Measurements from ENCODE around the gene TSEN54. TPM values are rescaled to one million over a fixed set of nuclear protein-coding genes. Genes with fewer than 3 reads are reported as not detected.

TSEN54 gene
- total RNA-seq, 1 donor from 2014 or later: 21.0 TPM

DNA sequence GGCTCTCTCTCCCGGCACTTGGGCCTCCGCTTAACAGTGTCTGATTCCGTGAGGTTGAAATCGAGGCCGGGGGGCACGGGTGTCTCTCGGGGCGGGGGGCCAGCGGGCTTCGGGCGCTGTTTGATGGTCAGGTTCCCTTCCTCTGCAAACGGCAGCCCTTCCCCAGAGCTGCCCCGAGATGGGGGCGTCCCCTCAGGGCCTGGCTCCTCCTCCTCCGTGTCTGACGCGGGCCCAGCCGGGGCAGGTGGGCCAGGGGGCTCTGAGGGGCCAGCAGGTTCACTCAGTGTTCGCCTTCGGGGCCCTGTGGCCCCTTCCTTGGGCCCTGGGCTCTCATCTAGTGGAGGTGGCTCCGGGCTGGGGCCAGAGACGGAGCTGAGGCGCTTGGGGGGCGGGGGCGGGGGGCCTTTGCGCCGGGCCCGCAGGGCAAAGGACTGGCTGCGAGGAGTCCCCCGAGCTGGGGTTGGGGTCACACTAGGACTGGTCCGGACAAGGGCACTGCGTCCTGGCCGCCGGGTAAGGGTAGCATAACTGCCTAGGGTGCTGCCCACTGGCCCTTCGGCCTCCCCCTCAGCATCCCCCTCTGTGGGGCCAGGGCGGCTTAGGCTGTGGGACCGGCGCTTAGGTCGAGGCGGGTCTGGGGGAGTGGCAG is 14.1 kb upstream of the TSEN54 start:
- POLR2A ChIA-PET: no interaction called here
- H3K9me3 Mint-ChIP-seq: no peaks in the 10 kb centered on the region
- no peak overlapping the region for H3K27ac Mint-ChIP-seq
- ATAC-seq (ENCODE audit: low read depth) (no peak), DNase-seq (no peak)
- peaks cover 20% of the 10 kb centered on the region for H3K36me3 Mint-ChIP-seq (ENCODE audit: low read depth)
- CTCF ChIA-PET: interaction anchor here (1.1 to 1.4 kb wide), 2 partner anchors 23 to 100 kb away, joined by 3 read pairs; partner anchors contain the start of gene LLGL2
- TF ChIP-seq CTCF (IDR thresholded peaks at IDR 0.05): no peak
- H3K27me3 Mint-ChIP-seq: no peaks in the 10 kb centered on the region
- no peak overlapping the region for H3K4me3 Mint-ChIP-seq
- peaks cover 2% of the 10 kb centered on the region for H3K4me1 Mint-ChIP-seq
- intact Hi-C loops (cut with micrococcal nuclease): loop anchor here (5.0 kb wide), 1 partner anchor 245 kb away; no protein-coding TSS in a partner anchor

DNA sequence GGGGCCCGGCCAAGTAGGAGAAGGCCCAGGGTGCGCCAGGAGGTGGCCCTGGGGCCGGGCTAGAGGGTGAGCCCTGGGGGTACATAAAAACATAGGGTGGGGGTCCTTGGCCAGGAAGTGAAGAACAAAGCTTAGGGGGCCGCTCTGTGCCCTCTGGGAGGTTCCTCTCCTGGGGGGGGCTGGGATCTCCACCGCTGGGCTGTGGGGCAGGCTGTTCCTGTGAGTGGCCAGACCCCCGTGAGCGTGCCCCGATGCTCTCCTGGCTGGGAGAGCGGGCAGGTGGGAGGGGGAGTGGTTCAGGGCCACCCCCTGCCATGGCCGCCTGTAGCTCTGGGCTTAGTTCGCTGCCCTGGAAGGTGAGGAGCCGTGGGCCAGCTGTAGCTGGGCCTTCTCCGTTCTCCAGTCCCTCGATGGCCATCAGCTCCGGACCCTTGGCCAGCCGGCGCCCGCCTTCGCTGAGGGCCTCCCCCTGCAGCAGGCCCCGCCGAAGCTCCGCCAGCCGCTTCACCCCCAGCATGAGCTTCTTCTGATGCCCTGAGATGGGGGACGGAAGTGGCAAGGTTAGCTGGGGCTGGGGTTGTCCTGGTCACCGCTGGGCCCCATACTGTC is 13.5 kb upstream of the TSEN54 start:
- DNase-seq (no peak), ATAC-seq (ENCODE audit: low read depth) (no peak)
- no peaks in the 10 kb centered on the region for H3K27me3 Mint-ChIP-seq
- H3K9me3 Mint-ChIP-seq: no peaks in the 10 kb centered on the region
- ChIA-PET CTCF (interaction anchor here (1.1 to 1.4 kb wide), 2 partner anchors 22 to 99 kb away, joined by 3 read pairs; partner anchors contain the start of gene LLGL2), POLR2A (interaction anchor here (0.8 to 1.7 kb wide), 2 partner anchors 13 to 277 kb away, joined by 3 to 4 read pairs; partner anchors contain the start of gene TSEN54)
- peaks cover 2% of the 10 kb centered on the region for H3K4me1 Mint-ChIP-seq
- H3K4me3 Mint-ChIP-seq: no peak overlapping the region
- H3K36me3 Mint-ChIP-seq (ENCODE audit: low read depth): peaks cover 16% of the 10 kb centered on the region
- no peak for TF ChIP-seq CTCF (IDR thresholded peaks at IDR 0.05)
- no peak overlapping the region for H3K27ac Mint-ChIP-seq
- intact Hi-C loops (cut with micrococcal nuclease): loop anchor here (5.0 kb wide), 1 partner anchor 244 kb away; no protein-coding TSS in a partner anchor

DNA sequence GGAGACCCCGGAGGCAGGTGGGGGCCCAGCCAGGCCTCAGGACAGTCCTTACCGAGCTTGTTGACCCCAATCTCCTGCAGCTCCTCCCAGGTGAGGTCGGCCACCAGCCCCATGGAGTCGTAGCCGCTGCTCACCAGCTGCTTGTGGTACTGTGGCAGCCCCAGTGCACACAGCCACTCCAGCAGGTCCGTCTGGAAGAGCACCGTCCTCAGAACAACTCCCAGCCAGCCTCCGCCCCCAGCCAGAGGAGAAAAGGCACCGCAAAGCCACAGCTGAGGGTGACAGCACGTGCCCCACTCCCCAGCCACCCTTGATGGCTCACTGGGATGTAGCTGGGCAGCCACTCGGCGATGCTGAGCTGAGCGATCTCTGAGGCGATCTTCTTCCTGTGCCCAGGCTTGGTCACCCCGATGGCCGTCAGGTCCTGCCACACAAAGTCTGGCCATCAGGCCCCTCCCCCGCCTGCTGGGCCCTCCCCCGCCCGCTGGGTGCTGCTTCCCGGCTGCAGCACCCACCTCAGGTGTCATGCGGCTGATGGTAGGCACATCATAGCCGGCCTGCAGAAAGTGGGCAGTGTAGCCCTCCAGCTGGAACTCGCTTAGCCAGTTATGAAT is 12.9 kb upstream of the TSEN54 start:
- intact Hi-C loops (cut with micrococcal nuclease): loop anchor here (5.0 kb wide), 1 partner anchor 244 kb away; no protein-coding TSS in a partner anchor
- CTCF ChIA-PET: interaction anchor here (1.1 to 1.4 kb wide), 2 partner anchors 22 to 98 kb away, joined by 3 read pairs; partner anchors contain the start of gene LLGL2
- H3K9me3 Mint-ChIP-seq: no peaks in the 10 kb centered on the region
- POLR2A ChIA-PET: interaction anchor here (0.6 to 1.7 kb wide), 3 partner anchors 13 to 277 kb away, joined by 3 to 4 read pairs (median 3); partner anchors contain the start of gene TSEN54
- peaks cover 2% of the 10 kb centered on the region for H3K4me1 Mint-ChIP-seq
- peaks cover 11% of the 10 kb centered on the region for H3K36me3 Mint-ChIP-seq (ENCODE audit: low read depth)
- TF ChIP-seq CTCF (IDR thresholded peaks at IDR 0.05): no peak
- H3K4me3 Mint-ChIP-seq: no peak overlapping the region
- ATAC-seq (ENCODE audit: low read depth) (no peak), DNase-seq (no peak)
- no peaks in the 10 kb centered on the region for H3K27me3 Mint-ChIP-seq
- no peak overlapping the region for H3K27ac Mint-ChIP-seq

DNA sequence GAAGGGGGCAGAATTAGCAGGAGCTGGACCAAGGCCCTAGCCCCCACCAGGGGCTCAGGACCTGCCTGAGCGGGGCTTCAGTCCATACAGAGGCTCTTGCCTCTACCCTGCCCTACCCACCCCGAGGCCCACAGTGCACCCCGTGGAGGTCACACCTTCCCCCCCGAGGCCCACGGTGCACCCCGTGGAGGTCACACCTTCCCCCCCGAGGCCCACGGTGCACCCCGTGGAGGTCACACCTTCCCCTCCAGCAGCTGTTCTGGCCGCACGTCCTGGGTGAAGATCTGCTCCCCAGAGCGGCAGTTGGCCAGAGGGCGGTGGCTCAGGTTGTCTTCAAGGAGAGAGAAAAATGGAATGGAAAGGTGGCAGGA is 12.4 kb upstream of the TSEN54 start:
- Mint-ChIP-seq H3K9me3 (no peaks in the 10 kb centered on the region), H3K4me1 (peaks cover 2% of the 10 kb centered on the region), H3K4me3 (no peak overlapping the region), H3K27ac (no peak overlapping the region), H3K36me3 (ENCODE audit: low read depth) (peaks cover 6% of the 10 kb centered on the region), H3K27me3 (no peaks in the 10 kb centered on the region)
- DNase-seq (no peak), ATAC-seq (ENCODE audit: low read depth) (no peak)
- ChIA-PET POLR2A (interaction anchor here (0.6 to 1.7 kb wide), 2 partner anchors 12 to 122 kb away, joined by 3 to 4 read pairs; partner anchors contain the start of gene TSEN54), CTCF (no interaction called here)
- TF ChIP-seq CTCF (IDR thresholded peaks at IDR 0.05): no peak
- intact Hi-C loops (cut with micrococcal nuclease): loop anchor here (1.0 to 5.0 kb wide), 5 partner anchors 11 to 243 kb away; partner anchors contain the start of genes CASKIN2 and LLGL2
